Measurements from ENCODE around the gene SLIT1. TPM values are rescaled to one million over a fixed set of nuclear protein-coding genes. Genes with fewer than 3 reads are reported as not detected.

SLIT1 gene
- total and polyA plus RNA-seq, 2 of the 8 experiments (the other 6 are each of a cell fraction or from before 2014, with no cell fraction given): 0.70 to 0.88 TPM

- TF ChIP-seq CHD7 (IDR thresholded peaks at IDR 0.05; ENCODE audit: insufficient replicate concordance, low read length) (no peak), POLR2A (IDR thresholded peaks at IDR 0.05; ENCODE audit: control extremely low read depth in 1 of 2, low read depth in 2 of 2, low read length in 2 of 2) (no peak), EZH2 (IDR thresholded peaks at IDR 0.05; ENCODE audit: low read depth, low read length, severe bottlenecking) (no peak), MAX (IDR thresholded peaks at IDR 0.05) (no peak), SUZ12 (IDR thresholded peaks at IDR 0.05; ENCODE audit: low read length) (no peak), RNF2 (IDR thresholded peaks at IDR 0.05; ENCODE audit: borderline replicate concordance, low read depth, low read length, missing control alignments, poor library complexity, severe bottlenecking) (no peak), ATF3 (IDR thresholded peaks at IDR 0.05; ENCODE audit: insufficient read depth, low read depth, low read length) (no peak), SP2 (IDR thresholded peaks at IDR 0.05; ENCODE audit: low read length) (no peak), CTBP2 (IDR thresholded peaks at IDR 0.05; ENCODE audit: borderline replicate concordance, insufficient read depth, insufficient read length, low read length) (no peak), ZNF274 (IDR thresholded peaks at IDR 0.05; ENCODE audit: borderline replicate concordance, extremely low read depth, low read length) (no peak)
Measured at GRCh38 chr10:97010695-97011206, 175.0 kb downstream of the SLIT1 start (continued).

Data from H1 (cell line).